Measurements from ENCODE around the gene CDK8.

- TF ChIP-seq POLR2A (IDR thresholded peaks at IDR 0.05; ENCODE audit: low read length): no peak
- no peak for TF ChIP-seq REST (IDR thresholded peaks at IDR 0.05)
- no peak for TF ChIP-seq MAX (IDR thresholded peaks at IDR 0.05)
- TF ChIP-seq HOXA7 (CRISPR knock-in tag; IDR thresholded peaks at IDR 0.05): no peak
- TF ChIP-seq JUNB (IDR thresholded peaks at IDR 0.05): no peak
These were observed 89.0 kb downstream of the CDK8 start for GRCh38 chr13:26342898-26343297.
